Neutrophil (primary cell): Measurements from ENCODE around the gene RNF144A.

Experiments
- H3K27ac ChIP-seq: fragments of 200-600 bp; sonication (generic); 2 replicates; pipeline ENCODE4 v1.5.1; 2016; ENCODE audit warnings: mild to moderate bottlenecking, moderate library complexity
- H3K27me3 ChIP-seq: fragments of 200-600 bp; sonication (generic); 2 replicates; pipeline ENCODE4 v1.6.0; 2016; ENCODE audit warnings: mild to moderate bottlenecking
- H3K36me3 ChIP-seq: fragments of 200-600 bp; sonication (generic); 2 replicates; pipeline ENCODE4 v1.5.1; 2017
- H3K4me1 ChIP-seq, 2 experiments: fragments of 200-600 bp in 1 of 2; sonication (generic) in 1 of 2; 1 replicate in 1 of 2; 2 replicates in 1 of 2; pipeline versions ENCODE4 v1.5.1 to v1.6.1; 2013 to 2016; ENCODE audit warnings: low read depth in 1 of 2, low read length in 1 of 2, mild to moderate bottlenecking in 1 of 2, moderate library complexity in 1 of 2; ENCODE audit not compliant: control insufficient read depth in 1 of 2, insufficient read depth in 1 of 2
- H3K4me3 ChIP-seq, 2 experiments: fragments of 200-600 bp in 1 of 2; sonication (generic) in 1 of 2; 1 replicate in 1 of 2; 2 replicates in 1 of 2; pipeline ENCODE4 v1.5.1; 2013 to 2016; ENCODE audit warnings: low read depth in 1 of 2, low read length in 1 of 2, mild to moderate bottlenecking in 1 of 2, moderate library complexity in 1 of 2
- H3K9me3 ChIP-seq: fragments of 200-600 bp; sonication (generic); 2 replicates; pipeline ENCODE4 v1.5.1; 2016
- TF ChIP-seq, protein P1 (sequence below): fragments of 200-600 bp; sonication (generic); IDR thresholded peaks from 2 replicates; pipeline ENCODE4 v1.5.1; 2016; ENCODE audit warnings: antibody characterized with exemption

Gene RNF144A

GRCh38 chr2:7020059-7020458 lies 102.8 kb downstream of the RNF144A start:
- Histone ChIP-seq H3K27me3 (no peaks in the 10 kb centered on the region), H3K9me3 (no peaks in the 10 kb centered on the region), H3K36me3 (peaks cover 66% of the 10 kb centered on the region), H3K4me3 (no peak overlapping the region), H3K27ac (no peak overlapping the region), H3K4me1 (peaks cover 4 to 5% of the 10 kb centered on the region in 2 experiments)
- TF ChIP-seq, protein P1, sequence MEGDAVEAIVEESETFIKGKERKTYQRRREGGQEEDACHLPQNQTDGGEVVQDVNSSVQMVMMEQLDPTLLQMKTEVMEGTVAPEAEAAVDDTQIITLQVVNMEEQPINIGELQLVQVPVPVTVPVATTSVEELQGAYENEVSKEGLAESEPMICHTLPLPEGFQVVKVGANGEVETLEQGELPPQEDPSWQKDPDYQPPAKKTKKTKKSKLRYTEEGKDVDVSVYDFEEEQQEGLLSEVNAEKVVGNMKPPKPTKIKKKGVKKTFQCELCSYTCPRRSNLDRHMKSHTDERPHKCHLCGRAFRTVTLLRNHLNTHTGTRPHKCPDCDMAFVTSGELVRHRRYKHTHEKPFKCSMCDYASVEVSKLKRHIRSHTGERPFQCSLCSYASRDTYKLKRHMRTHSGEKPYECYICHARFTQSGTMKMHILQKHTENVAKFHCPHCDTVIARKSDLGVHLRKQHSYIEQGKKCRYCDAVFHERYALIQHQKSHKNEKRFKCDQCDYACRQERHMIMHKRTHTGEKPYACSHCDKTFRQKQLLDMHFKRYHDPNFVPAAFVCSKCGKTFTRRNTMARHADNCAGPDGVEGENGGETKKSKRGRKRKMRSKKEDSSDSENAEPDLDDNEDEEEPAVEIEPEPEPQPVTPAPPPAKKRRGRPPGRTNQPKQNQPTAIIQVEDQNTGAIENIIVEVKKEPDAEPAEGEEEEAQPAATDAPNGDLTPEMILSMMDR, result no peak

DNA sequence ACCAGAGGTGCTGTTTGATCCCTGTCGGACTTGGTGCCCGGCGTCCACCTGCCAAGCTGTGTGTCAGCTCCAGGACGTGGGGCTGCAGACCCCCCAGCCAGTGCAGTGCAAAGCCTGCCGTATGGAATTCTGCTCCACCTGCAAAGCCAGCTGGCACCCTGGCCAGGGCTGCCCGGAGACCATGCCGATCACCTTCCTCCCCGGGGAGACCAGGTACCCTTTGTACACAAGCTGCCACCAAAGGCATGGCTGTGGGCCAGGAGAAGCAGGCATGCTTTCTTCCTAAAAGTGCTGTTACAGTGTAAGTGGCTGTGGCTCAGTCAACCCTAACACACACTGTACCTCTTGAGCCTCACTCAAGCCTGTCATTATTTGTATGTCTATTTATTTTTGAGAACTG lies 103.3 kb downstream of the RNF144A start:
- no peaks in the 10 kb centered on the region for H3K9me3 ChIP-seq
- peaks cover 0 to under 1% of the 10 kb centered on the region in 2 experiments for H3K4me1 ChIP-seq
- H3K4me3 ChIP-seq, result no peak overlapping the region
- TF ChIP-seq, protein P1, result no peak
- H3K27me3 ChIP-seq, result no peaks in the 10 kb centered on the region
- H3K27ac ChIP-seq, result no peak overlapping the region
- H3K36me3 ChIP-seq, result peaks cover 70% of the 10 kb centered on the region

GRCh38 chr2:7020939-7021470 lies 103.8 kb downstream of the RNF144A start:
- H3K4me1 ChIP-seq, result no peaks in the 10 kb centered on the region
- peaks cover 70% of the 10 kb centered on the region for H3K36me3 ChIP-seq
- TF ChIP-seq, protein P1, result no peak
- no peaks in the 10 kb centered on the region for H3K27me3 ChIP-seq
- H3K4me3 ChIP-seq, result no peak overlapping the region
- no peaks in the 10 kb centered on the region for H3K9me3 ChIP-seq
- H3K27ac ChIP-seq, result no peak overlapping the region

- no peaks in the 10 kb centered on the region for H3K9me3 ChIP-seq
- H3K4me3 ChIP-seq, result no peak overlapping the region
- no peaks in the 10 kb centered on the region for H3K27me3 ChIP-seq
- H3K27ac ChIP-seq, result no peak overlapping the region
- TF ChIP-seq, protein P1, result no peak
- no peaks in the 10 kb centered on the region for H3K4me1 ChIP-seq
- H3K36me3 ChIP-seq, result peaks cover 70% of the 10 kb centered on the region
These were observed 105.5 kb downstream of the RNF144A start for GRCh38 chr2:7022492-7023385.

GRCh38 chr2:7023542-7023941 lies 106.3 kb downstream of the RNF144A start:
- H3K27me3 ChIP-seq, result no peaks in the 10 kb centered on the region
- H3K9me3 ChIP-seq, result no peaks in the 10 kb centered on the region
- peaks cover 64% of the 10 kb centered on the region for H3K36me3 ChIP-seq
- H3K4me1 ChIP-seq, result no peaks in the 10 kb centered on the region
- H3K4me3 ChIP-seq, result no peak overlapping the region
- no peak overlapping the region for H3K27ac ChIP-seq
- TF ChIP-seq, protein P1, result no peak
